ENCODE results near the gene APOM. TPM values are rescaled to one million over a fixed set of nuclear protein-coding genes. Genes with fewer than 3 reads are reported as not detected.
A peak's percentile ranks its signal among the peaks of the same experiment; 100 is the strongest.

APOM gene
- total and polyA plus RNA-seq, 2 donors from 2014 or later = 4.6 to 154 TPM

- FAIRE-seq (no peak), DNase-seq (peak; percentile 91 to 95 (median 93))
- TF ChIP-seq, protein P1, sequence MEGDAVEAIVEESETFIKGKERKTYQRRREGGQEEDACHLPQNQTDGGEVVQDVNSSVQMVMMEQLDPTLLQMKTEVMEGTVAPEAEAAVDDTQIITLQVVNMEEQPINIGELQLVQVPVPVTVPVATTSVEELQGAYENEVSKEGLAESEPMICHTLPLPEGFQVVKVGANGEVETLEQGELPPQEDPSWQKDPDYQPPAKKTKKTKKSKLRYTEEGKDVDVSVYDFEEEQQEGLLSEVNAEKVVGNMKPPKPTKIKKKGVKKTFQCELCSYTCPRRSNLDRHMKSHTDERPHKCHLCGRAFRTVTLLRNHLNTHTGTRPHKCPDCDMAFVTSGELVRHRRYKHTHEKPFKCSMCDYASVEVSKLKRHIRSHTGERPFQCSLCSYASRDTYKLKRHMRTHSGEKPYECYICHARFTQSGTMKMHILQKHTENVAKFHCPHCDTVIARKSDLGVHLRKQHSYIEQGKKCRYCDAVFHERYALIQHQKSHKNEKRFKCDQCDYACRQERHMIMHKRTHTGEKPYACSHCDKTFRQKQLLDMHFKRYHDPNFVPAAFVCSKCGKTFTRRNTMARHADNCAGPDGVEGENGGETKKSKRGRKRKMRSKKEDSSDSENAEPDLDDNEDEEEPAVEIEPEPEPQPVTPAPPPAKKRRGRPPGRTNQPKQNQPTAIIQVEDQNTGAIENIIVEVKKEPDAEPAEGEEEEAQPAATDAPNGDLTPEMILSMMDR (IDR thresholded peaks at IDR 0.05; ENCODE audit: borderline replicate concordance, extremely low read depth, insufficient read depth) = peak; percentile 83
- Histone ChIP-seq H3K4me3 (ENCODE audit: low read length in 3 of 3) (peak within 1 kb of the TSS; percentile 61 to 76 (median 71)), H3K9ac (ENCODE audit: low read length in 3 of 3) (peak within 1 kb of the TSS; percentile 51 to 81 (median 57)), H3K9me3 (ENCODE audit: control insufficient read depth in 2 of 3, insufficient read depth in 1 of 3, low read length in 3 of 3) (no peaks in the 10 kb centered on the region), H3K4me1 (ENCODE audit: control insufficient read depth in 2 of 3, insufficient read depth in 2 of 3, low read depth in 1 of 3, low read length in 3 of 3) (peaks cover 3 to 8% (median 4%) of the 10 kb centered on the region in 3 donors), H3K27ac (ENCODE audit: low read depth in 2 of 2, low read length in 2 of 2) (peak within 1 kb of the TSS; percentile 76), H3K27me3 (ENCODE audit: control insufficient read depth, insufficient read depth, low read length) (no peaks in the 10 kb centered on the region), H3K36me3 (ENCODE audit: control insufficient read depth in 2 of 3, insufficient read depth in 3 of 3, low read length in 3 of 3) (no peaks in the 10 kb centered on the region)
- intact Hi-C loops (cut with DNase I) = no loop called here
Observed at GRCh38 chr6:31680226-31681134, 24.8 kb downstream of the APOM start, which contains the start of gene LY6G5C. Gene LY6G5C (minus strand): TSS chr6:31681067. CDS start chr6:31680373, 694 bp downstream.

GRCh38 chr6:31681135-31681671 lies 25.5 kb downstream of the APOM start:
- H3K4me3 ChIP-seq (ENCODE audit: low read length in 3 of 3) = peak overlapping the region; percentile 61 to 76 (median 71)
- peak overlapping the region; percentile 51 to 81 (median 57) for H3K9ac ChIP-seq (ENCODE audit: low read length in 3 of 3)
- peak; percentile 73 to 93 (median 84) for DNase-seq
- no peaks in the 10 kb centered on the region for H3K36me3 ChIP-seq (ENCODE audit: control insufficient read depth in 2 of 3, insufficient read depth in 3 of 3, low read length in 3 of 3)
- TF ChIP-seq, protein P1 (IDR thresholded peaks at IDR 0.05; ENCODE audit: borderline replicate concordance, extremely low read depth, insufficient read depth) = peak; percentile 4
- intact Hi-C loops (cut with DNase I) = no loop called here
- no peak for FAIRE-seq
- no peaks in the 10 kb centered on the region for H3K27me3 ChIP-seq (ENCODE audit: control insufficient read depth, insufficient read depth, low read length)
- H3K27ac ChIP-seq (ENCODE audit: low read depth in 2 of 2, low read length in 2 of 2) = peak overlapping the region; percentile 76
- H3K9me3 ChIP-seq (ENCODE audit: control insufficient read depth in 2 of 3, insufficient read depth in 1 of 3, low read length in 3 of 3) = no peaks in the 10 kb centered on the region
- H3K4me1 ChIP-seq (ENCODE audit: control insufficient read depth in 2 of 3, insufficient read depth in 2 of 3, low read depth in 1 of 3, low read length in 3 of 3) = peaks cover 3 to 8% (median 4%) of the 10 kb centered on the region in 3 donors

DNA sequence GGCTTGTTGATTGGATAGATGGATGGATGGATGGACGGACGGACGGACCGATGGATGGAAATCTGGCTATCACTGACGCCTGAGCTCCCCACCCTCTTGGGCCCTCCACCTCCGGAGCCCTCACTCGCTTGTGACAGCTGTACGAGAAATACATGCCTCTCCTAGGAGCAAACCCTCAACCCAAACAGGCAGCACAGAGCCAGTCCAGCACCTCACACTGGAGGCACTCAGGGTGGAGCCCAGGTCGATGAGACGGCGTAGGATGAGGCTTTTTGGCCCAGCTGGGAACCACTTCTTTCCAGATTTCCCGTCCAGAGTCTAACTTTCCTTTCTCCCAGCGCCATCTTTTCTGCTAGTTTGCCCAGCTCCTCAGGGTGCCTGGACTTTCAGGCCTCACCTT lies 27.9 kb downstream of the APOM start:
- Histone ChIP-seq H3K36me3 (ENCODE audit: control insufficient read depth in 2 of 3, insufficient read depth in 3 of 3, low read length in 3 of 3) (peaks cover 0 to 16% (median 12%) of the 10 kb centered on the region in 3 donors), H3K9me3 (ENCODE audit: control insufficient read depth in 2 of 3, insufficient read depth in 1 of 3, low read length in 3 of 3) (no peaks in the 10 kb centered on the region), H3K27me3 (ENCODE audit: control insufficient read depth, insufficient read depth, low read length) (no peaks in the 10 kb centered on the region), H3K9ac (ENCODE audit: low read length in 3 of 3) (peak overlapping the region in 1 of 3 donors; percentile 24), H3K27ac (ENCODE audit: low read depth in 2 of 2, low read length in 2 of 2) (no peak overlapping the region), H3K4me3 (ENCODE audit: low read length in 3 of 3) (peak overlapping the region in 1 of 3 donors; percentile 13), H3K4me1 (ENCODE audit: control insufficient read depth in 2 of 3, insufficient read depth in 2 of 3, low read depth in 1 of 3, low read length in 3 of 3) (peaks cover 3 to 8% (median 4%) of the 10 kb centered on the region in 3 donors)
- TF ChIP-seq, protein P1 (IDR thresholded peaks at IDR 0.05; ENCODE audit: borderline replicate concordance, extremely low read depth, insufficient read depth) = no peak
- DNase-seq (peak in 1 of 5 donors; percentile 15), FAIRE-seq (no peak)
- intact Hi-C loops (cut with DNase I) = no loop called here
